Parathyroid adenoma (tissue), 2 donors: ENCODE measurements around the gene EPHA5.

ENCODE experiments used
- H2AFZ ChIP-seq: fragments of 300-600 bp; sonication (generic); one replicate; pipeline ENCODE4 v1.7.0; 2017; ENCODE audit warnings: antibody characterized with exemption, mild to moderate bottlenecking
- H3K27ac ChIP-seq: fragments of 300-600 bp; sonication (generic); one replicate; pipeline ENCODE4 v1.7.0; 2017
- H3K27me3 ChIP-seq: fragments of 300-600 bp; sonication (generic); one replicate; pipeline ENCODE4 v1.7.0; 2017; ENCODE audit warnings: low read length; ENCODE audit not compliant: control insufficient read depth, insufficient read depth
- H3K36me3 ChIP-seq: fragments of 300-600 bp; sonication (generic); one replicate; pipeline ENCODE4 v1.7.0; 2017; ENCODE audit warnings: low read length; ENCODE audit not compliant: control insufficient read depth, insufficient read depth
- H3K4me1 ChIP-seq: fragments of 300-600 bp; sonication (generic); one replicate; pipeline ENCODE4 v1.7.0; 2017; ENCODE audit warnings: control low read depth
- H3K4me2 ChIP-seq: fragments of 300-600 bp; sonication (generic); one replicate; pipeline ENCODE4 v1.7.0; 2017; ENCODE audit warnings: low read length
- H3K4me3 ChIP-seq: fragments of 300-600 bp; sonication (generic); one replicate; pipeline ENCODE4 v1.7.0; 2017; ENCODE audit warnings: low read depth, low read length
- H3K79me2 ChIP-seq: fragments of 300-600 bp; sonication (generic); one replicate; pipeline ENCODE4 v1.7.0; 2017; ENCODE audit warnings: control low read depth
- H3K9ac ChIP-seq: fragments of 300-600 bp; sonication (generic); one replicate; pipeline ENCODE4 v1.7.0; 2017; ENCODE audit warnings: mild to moderate bottlenecking
- H3K9me3 ChIP-seq: fragments of 300-600 bp; sonication (generic); one replicate; pipeline ENCODE4 v1.7.0; 2017; ENCODE audit warnings: low read length; ENCODE audit not compliant: control insufficient read depth
- CTCF ChIP-seq: fragments of 300-600 bp; sonication (generic); IDR thresholded peaks from one replicate; pipeline ENCODE4 v1.7.0; 2017; ENCODE audit warnings: antibody characterized with exemption, mild to moderate bottlenecking
- donor health status: primary hyperparathyroidism.

EPHA5 gene

GRCh38 chr4:65604515-65604914, 65.8 kb downstream of the EPHA5 start:
- no peak for TF ChIP-seq CTCF
- no peak overlapping the region for H3K4me2 ChIP-seq
- no peaks in the 10 kb centered on the region for H3K79me2 ChIP-seq
- H3K4me1 ChIP-seq: no peaks in the 10 kb centered on the region
- H3K27ac ChIP-seq: no peak overlapping the region
- no peaks in the 10 kb centered on the region for H3K36me3 ChIP-seq
- no peaks in the 10 kb centered on the region for H3K27me3 ChIP-seq
- no peak overlapping the region for H3K4me3 ChIP-seq
- H3K9ac ChIP-seq: no peak overlapping the region
- no peak overlapping the region for H2AFZ ChIP-seq
- H3K9me3 ChIP-seq: no peaks in the 10 kb centered on the region

GRCh38 chr4:65600656-65601055, 69.6 kb downstream of the EPHA5 start:
- H3K4me1 ChIP-seq: no peaks in the 10 kb centered on the region
- no peak overlapping the region for H2AFZ ChIP-seq
- H3K4me2 ChIP-seq: no peak overlapping the region
- TF ChIP-seq CTCF: no peak
- H3K79me2 ChIP-seq: no peaks in the 10 kb centered on the region
- no peaks in the 10 kb centered on the region for H3K36me3 ChIP-seq
- no peak overlapping the region for H3K9ac ChIP-seq
- no peak overlapping the region for H3K27ac ChIP-seq
- H3K27me3 ChIP-seq: no peaks in the 10 kb centered on the region
- no peaks in the 10 kb centered on the region for H3K9me3 ChIP-seq
- H3K4me3 ChIP-seq: no peak overlapping the region

GRCh38 chr4:65599340-65599739, 70.9 kb downstream of the EPHA5 start:
- no peak overlapping the region for H2AFZ ChIP-seq
- H3K4me2 ChIP-seq: no peak overlapping the region
- H3K4me3 ChIP-seq: no peak overlapping the region
- no peak overlapping the region for H3K9ac ChIP-seq
- H3K79me2 ChIP-seq: no peaks in the 10 kb centered on the region
- H3K27me3 ChIP-seq: no peaks in the 10 kb centered on the region
- no peaks in the 10 kb centered on the region for H3K9me3 ChIP-seq
- no peak for TF ChIP-seq CTCF
- no peaks in the 10 kb centered on the region for H3K36me3 ChIP-seq
- no peaks in the 10 kb centered on the region for H3K4me1 ChIP-seq
- H3K27ac ChIP-seq: no peak overlapping the region

GRCh38 chr4:65597697-65598096, 72.6 kb downstream of the EPHA5 start:
- H3K36me3 ChIP-seq: no peaks in the 10 kb centered on the region
- no peaks in the 10 kb centered on the region for H3K9me3 ChIP-seq
- no peaks in the 10 kb centered on the region for H3K79me2 ChIP-seq
- no peak overlapping the region for H3K27ac ChIP-seq
- no peak overlapping the region for H3K4me2 ChIP-seq
- no peaks in the 10 kb centered on the region for H3K4me1 ChIP-seq
- H3K9ac ChIP-seq: no peak overlapping the region
- no peak for TF ChIP-seq CTCF
- no peaks in the 10 kb centered on the region for H3K27me3 ChIP-seq
- H3K4me3 ChIP-seq: no peak overlapping the region
- no peak overlapping the region for H2AFZ ChIP-seq

- no peaks in the 10 kb centered on the region for H3K9me3 ChIP-seq
- H3K27me3 ChIP-seq: no peaks in the 10 kb centered on the region
- no peaks in the 10 kb centered on the region for H3K4me1 ChIP-seq
- no peaks in the 10 kb centered on the region for H3K79me2 ChIP-seq
- no peak for TF ChIP-seq CTCF
- no peaks in the 10 kb centered on the region for H3K36me3 ChIP-seq
- no peak overlapping the region for H3K27ac ChIP-seq
- H2AFZ ChIP-seq: no peak overlapping the region
- H3K4me3 ChIP-seq: no peak overlapping the region
- H3K4me2 ChIP-seq: no peak overlapping the region
- H3K9ac ChIP-seq: no peak overlapping the region
Observed at GRCh38 chr4:65592089-65592488, 78.2 kb downstream of the EPHA5 start.
